GM18505 (cell line): Measurements from ENCODE around the gene GRXCR2.

Source experiments
- ATAC-seq: cut with Tn5 transposase; IDR thresholded peaks from one replicate; pipeline ENCODE4 v1.9.1; 2021; ENCODE audit not compliant: unreplicated experiment
- POLR2A ChIP-seq: IDR thresholded peaks from 4 replicates; pipeline ENCODE4 v1.6.1; 2011; ENCODE audit warnings: borderline replicate concordance; ENCODE audit not compliant: insufficient read depth, insufficient read length; ENCODE audit errors: extremely low read depth

The GRXCR2 gene

DNA sequence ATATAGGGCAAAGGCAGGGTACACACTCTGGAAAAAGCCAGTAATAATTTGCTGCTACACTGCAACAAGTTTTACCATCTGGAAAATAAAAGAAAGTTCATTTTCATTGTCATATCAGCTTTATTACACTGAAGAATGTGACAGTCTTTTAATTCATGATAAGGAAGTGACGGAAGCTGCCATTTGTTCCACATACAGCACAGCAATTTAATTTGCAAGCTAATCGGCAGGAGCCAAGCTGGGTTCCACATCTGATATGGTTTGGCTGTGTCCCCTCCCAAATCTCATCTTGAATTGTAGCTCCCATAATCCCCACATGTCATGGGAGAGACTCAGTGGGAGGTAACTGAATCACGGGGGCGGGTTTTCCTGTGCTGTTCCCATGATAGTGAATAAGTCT lies 54.2 kb downstream of the GRXCR2 start:
- no peak for ATAC-seq

GRCh38 chr5:145812877-145813276 lies 59.9 kb downstream of the GRXCR2 start:
- no peak for ATAC-seq

More for the DNA sequence above, 54.2 kb downstream of the GRXCR2 start:
- no peak for TF ChIP-seq POLR2A

DNA sequence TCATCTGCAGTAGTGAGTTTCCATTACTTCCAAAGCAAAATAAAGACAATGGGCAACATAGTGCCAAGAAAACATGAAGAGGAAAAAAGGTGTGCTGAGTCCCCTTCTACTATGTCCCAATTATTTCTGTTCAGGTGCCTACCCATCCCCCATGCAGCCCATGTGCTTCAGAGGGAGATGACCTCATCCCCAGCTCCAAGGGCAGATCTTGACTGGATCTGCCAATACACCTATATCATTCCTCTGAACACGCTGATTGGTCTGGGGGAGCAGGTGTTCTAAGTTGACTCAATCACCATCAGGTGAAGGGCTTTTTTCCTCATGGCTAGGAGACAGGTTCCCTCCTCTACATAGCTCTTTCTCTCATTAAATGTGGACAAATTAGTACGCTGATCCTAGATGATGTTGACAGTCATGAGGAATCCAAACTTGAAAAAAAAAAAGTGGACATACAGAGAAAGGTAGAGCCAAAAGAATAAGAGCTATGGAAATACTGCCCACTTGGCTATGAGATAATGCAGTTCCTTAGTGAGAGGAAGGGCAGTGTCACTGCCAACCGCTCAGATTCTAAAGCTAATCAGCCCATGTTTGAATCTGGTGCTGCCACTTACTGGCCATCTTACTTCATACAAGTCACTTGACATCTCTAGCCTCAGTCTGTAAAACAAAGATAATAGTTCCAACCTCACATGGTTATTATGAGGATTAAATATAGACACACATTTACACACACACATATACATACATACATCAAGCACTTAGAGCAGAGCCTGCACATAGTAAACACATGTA lies 60.8 kb downstream of the GRXCR2 start:
- TF ChIP-seq POLR2A: no peak
- no peak for ATAC-seq

More at GRCh38 chr5:145812877-145813276, 59.9 kb downstream of the GRXCR2 start:
- no peak for TF ChIP-seq POLR2A
